Spleen (tissue), 11 donors: Measurements from ENCODE around the gene TSHR. TPM values are rescaled to one million over a fixed set of nuclear protein-coding genes. Genes with fewer than 3 reads are reported as not detected.
A peak's percentile ranks its signal among the peaks of the same experiment; 100 is the strongest.

Source experiments
- DNase-seq: peaks from one replicate; pipeline ENCODE4 v3.0.0-alpha.2; 2020
- H3K27ac ChIP-seq, 8 donors: fragments of 200-600 bp; sonication (generic) in 7 of 8; 1 replicate in 4 of 8; 2 replicates in 4 of 8; pipeline versions ENCODE4 v1.5.0 to v1.8.0; 2016 to 2021; ENCODE audit warnings: inconsistent platforms in 4 of 8, mild to moderate bottlenecking in 4 of 8, moderate library complexity in 1 of 8
- H3K27me3 ChIP-seq, 7 donors: fragments of 200-600 bp; sonication (generic) in 6 of 7; replicated peaks in 1 of 7; 1 replicate in 4 of 7; 2 replicates in 3 of 7; pipeline versions ENCODE4 v1.5.0 to v1.8.0; 2016 to 2021; ENCODE audit warnings: inconsistent platforms in 3 of 7, mild to moderate bottlenecking in 1 of 7
- H3K36me3 ChIP-seq, 6 donors: fragments of 200-600 bp; sonication (generic) in 5 of 6; 1 replicate in 4 of 6; 2 replicates in 2 of 6; pipeline versions ENCODE4 v1.5.0 to v1.8.0; 2016 to 2021; ENCODE audit warnings: inconsistent platforms in 2 of 6
- H3K4me1 ChIP-seq, 6 donors: fragments of 200-600 bp; sonication (generic) in 5 of 6; 1 replicate in 3 of 6; 2 replicates in 3 of 6; pipeline versions ENCODE4 v1.5.0 to v1.8.0; 2016 to 2021; ENCODE audit warnings: inconsistent platforms in 3 of 6
- H3K4me3 ChIP-seq, 8 donors: fragments of 200-600 bp; sonication (generic) in 7 of 8; 1 replicate in 4 of 8; 2 replicates in 4 of 8; pipeline versions ENCODE4 v1.5.0 to v1.8.0; 2016 to 2021; ENCODE audit warnings: inconsistent platforms in 4 of 8, mild to moderate bottlenecking in 4 of 8, moderate library complexity in 2 of 8
- H3K9me3 ChIP-seq, 8 donors: fragments of 200-600 bp; sonication (generic) in 7 of 8; 1 replicate in 4 of 8; 2 replicates in 4 of 8; pipeline versions ENCODE4 v1.5.0 to v1.8.0; 2016 to 2021; ENCODE audit warnings: inconsistent platforms in 4 of 8
- POLR2A ChIP-seq, 3 donors: fragments of 450-650 bp; IDR thresholded peaks; one replicate each; pipeline ENCODE4 v1.5.1; 2017; ENCODE audit warnings: antibody characterized with exemption in 3 of 3, mild to moderate bottlenecking in 1 of 3
- POLR2AphosphoS5 ChIP-seq, 3 donors: sonication (generic); formaldehyde crosslinking; IDR thresholded peaks; one replicate each; pipeline ENCODE4 v1.5.1; 2017; ENCODE audit warnings: antibody characterized with exemption in 3 of 3
- WGBS, 5 donors: extraction: QIAGEN DNeasy Blood & Tissue Kit in 3 of 5; methylation state at CpG; one replicate each; pipeline versions ENCODE4 v1.1.5 to v1.1.7; 2013 to 2018; 5-methylcytosine and 5-hydroxymethylcytosine counted together
- intact Hi-C: fragments of 100-400 bp; cut with DNase I; formaldehyde crosslinking; loops from one replicate; pipeline ENCODE4 v1.15.0; 2023; ENCODE audit warnings: low total_unique reads
- polyA plus RNA-seq, 3 donors: library from polyadenylated mRNA; stranded (reverse); fragments of 200-250 nt; gene quantifications; one replicate each; pipeline ENCODE4 v1.2.1, GENCODE V29; 2013
- total RNA-seq, 7 donors: library from RNA; depleted of rRNA in 3 of 7; stranded (reverse); fragments of >200 nt in 3 of 7; fragmentation: NEBNext Ultra II Directional in 4 of 7; extraction: Animal tissue kit (Norgen Biotek cat#: 25700) in 4 of 7; gene quantifications; one replicate each; pipeline versions ENCODE4 v1.1.0 to v1.2.1, GENCODE V29; 2016 to 2021
- TF ChIP-seq, protein P1 (sequence below), 11 experiments: fragments of 200-600 bp in 7 of 11; fragments of 450-650 bp in 4 of 11; sonication (generic) in 4 of 11; IDR thresholded peaks in 8 of 11; conservative IDR thresholded peaks in 3 of 11; 1 replicate in 7 of 11; 2 replicates in 4 of 11; pipeline versions ENCODE4 v1.4.0 to v1.8.0; 2016 to 2021; ENCODE audit warnings: antibody characterized with exemption in 11 of 11, inconsistent platforms in 4 of 11, mild to moderate bottlenecking in 1 of 11
- donor health status: healthy with polysubstance abuse.
- donor health status: DM: no; HTN: no; CAD: no; lungs with moderate emphysema.
- donor health status: DM: no; HTN: no; CAD: no.
- donor health status: Bipolar disorder and iron deficiency.
- donor health status: healthy.
- donor health status: DM: no; HTN: no; CAD: no.
- donor health status: DM: yes; HTN: yes; CAD: no.

TSHR gene
- total and polyA plus RNA-seq, 10 donors, result 0.22 to 3.1 (median 0.46) TPM; not detected in 1

DNA sequence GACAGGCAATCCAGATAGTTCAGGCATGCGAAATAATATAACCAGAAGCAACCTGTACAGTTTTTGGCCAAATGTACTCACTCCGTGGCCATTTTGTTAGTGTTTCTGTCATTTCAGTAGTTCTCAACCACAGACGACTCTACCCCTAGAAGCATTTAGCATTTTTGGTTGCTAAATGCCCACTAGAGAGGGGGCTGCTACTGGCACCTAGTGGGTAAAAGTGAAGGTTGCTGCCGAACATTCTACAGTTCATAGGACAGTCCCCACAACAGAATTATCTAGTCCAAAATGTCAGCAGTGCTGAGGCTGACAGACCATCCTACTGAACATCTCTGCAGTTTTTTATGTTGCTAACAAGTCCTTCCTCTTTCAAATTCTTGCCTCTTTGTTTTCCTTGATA lies 107.4 kb downstream of the TSHR start:
- Histone ChIP-seq H3K9me3 (peaks cover 0 to 3% (median 0%) of the 10 kb centered on the region in 8 donors), H3K36me3 (no peaks in the 10 kb centered on the region), H3K4me3 (no peak overlapping the region), H3K27me3 (peaks cover 0 to 3% (median 0%) of the 10 kb centered on the region in 7 donors), H3K27ac (no peak overlapping the region), H3K4me1 (no peaks in the 10 kb centered on the region)
- 12 to 24% (median 16%) methylated on average over 4 of the region's 4 CpGs for WGBS, 5 donors
- DNase-seq, result no peak
- TF ChIP-seq, protein P1, sequence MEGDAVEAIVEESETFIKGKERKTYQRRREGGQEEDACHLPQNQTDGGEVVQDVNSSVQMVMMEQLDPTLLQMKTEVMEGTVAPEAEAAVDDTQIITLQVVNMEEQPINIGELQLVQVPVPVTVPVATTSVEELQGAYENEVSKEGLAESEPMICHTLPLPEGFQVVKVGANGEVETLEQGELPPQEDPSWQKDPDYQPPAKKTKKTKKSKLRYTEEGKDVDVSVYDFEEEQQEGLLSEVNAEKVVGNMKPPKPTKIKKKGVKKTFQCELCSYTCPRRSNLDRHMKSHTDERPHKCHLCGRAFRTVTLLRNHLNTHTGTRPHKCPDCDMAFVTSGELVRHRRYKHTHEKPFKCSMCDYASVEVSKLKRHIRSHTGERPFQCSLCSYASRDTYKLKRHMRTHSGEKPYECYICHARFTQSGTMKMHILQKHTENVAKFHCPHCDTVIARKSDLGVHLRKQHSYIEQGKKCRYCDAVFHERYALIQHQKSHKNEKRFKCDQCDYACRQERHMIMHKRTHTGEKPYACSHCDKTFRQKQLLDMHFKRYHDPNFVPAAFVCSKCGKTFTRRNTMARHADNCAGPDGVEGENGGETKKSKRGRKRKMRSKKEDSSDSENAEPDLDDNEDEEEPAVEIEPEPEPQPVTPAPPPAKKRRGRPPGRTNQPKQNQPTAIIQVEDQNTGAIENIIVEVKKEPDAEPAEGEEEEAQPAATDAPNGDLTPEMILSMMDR (IDR thresholded peaks at IDR 0.05 in 8 of 11, conservative IDR thresholded peaks at IDR 0.05 in 3 of 11), result peak in 6 of 11 experiments; percentile 12 to 35 (median 22)
- no peak for TF ChIP-seq POLR2AphosphoS5 (IDR thresholded peaks at IDR 0.05)
- intact Hi-C loops, result no loop called here

DNA sequence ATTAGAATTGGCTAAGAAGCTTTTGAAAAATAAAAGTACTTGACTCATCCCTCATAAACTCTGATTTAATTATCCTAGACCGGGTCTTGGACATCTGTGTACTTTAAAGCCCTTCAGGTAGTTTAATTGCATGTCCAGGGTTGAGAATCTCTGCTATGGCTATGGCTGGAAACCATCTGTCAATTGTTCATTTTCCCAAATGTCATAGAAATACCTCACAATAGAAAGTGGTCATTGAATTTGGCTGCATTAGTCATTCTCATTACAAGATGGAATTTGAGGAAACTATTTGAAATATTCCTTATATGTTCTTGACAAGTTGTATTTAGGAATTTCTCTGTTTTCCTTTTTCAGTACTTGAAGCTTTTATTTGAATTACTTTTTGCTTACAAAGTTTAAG lies 111.3 kb downstream of the TSHR start:
- WGBS, 5 donors, result 45 to 92% (median 77%) methylated on average over 1 of the region's 1 CpG
- Histone ChIP-seq H3K9me3 (peaks cover 3 to 25% (median 21%) of the 10 kb centered on the region in 8 donors), H3K27ac (no peak overlapping the region), H3K36me3 (no peaks in the 10 kb centered on the region), H3K4me3 (no peak overlapping the region), H3K4me1 (no peaks in the 10 kb centered on the region), H3K27me3 (peaks cover 0 to 3% (median 0%) of the 10 kb centered on the region in 7 donors)
- TF ChIP-seq POLR2A (IDR thresholded peaks at IDR 0.05), result no peak
- intact Hi-C loops, result no loop called here
- DNase-seq, result no peak

DNA sequence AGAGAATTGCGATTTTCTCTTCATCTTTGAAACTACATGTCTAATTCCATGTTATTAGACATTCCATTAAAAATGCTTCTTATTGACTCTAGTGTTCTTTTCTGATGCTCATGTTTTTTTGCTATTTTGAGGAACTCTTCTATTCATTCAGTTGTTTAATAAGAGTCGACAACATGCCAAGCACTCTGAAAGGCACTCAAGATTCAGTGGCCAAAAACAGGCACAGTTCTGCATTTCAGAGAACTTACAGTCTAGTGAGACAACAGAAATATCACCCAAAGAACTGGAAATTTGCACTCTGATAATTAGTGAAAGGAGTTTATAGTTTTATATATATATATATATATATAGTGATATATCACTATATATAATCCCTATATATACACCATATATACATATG lies 111.7 kb downstream of the TSHR start:
- WGBS, 5 donors, result 88 to 96% (median 90%) methylated on average over 2 of the region's 2 CpGs
- intact Hi-C loops, result no loop called here
- DNase-seq, result no peak

DNA sequence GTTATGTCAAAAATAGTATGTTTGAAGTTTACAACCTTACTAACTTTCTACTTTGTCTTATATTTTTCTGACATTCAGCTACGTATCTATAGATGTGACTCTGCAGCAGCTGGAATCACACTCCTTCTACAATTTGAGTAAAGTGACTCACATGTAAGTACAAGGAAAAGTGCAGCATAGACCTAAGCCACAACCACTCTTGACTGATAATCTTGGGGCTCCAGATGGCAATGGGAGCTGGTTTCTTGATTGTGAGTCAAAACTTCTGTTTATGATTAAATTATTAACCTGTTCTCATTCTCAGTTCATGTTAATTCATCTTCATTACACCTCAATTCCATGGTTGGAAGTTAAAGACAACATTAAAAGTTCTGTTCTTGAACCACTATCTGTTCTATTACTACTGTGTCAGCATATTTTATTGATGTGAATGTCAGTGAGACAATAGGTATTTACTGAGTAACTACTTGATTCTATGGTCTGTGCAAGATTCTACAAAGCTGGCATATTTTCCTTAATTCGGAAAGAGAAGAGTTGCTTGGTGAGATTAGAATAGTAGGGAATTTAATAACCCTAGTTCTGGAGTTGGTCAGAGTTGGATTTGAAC lies 112.9 kb downstream of the TSHR start:
- Histone ChIP-seq H3K4me3 (no peak overlapping the region), H3K27ac (no peak overlapping the region), H3K27me3 (no peaks in the 10 kb centered on the region), H3K36me3 (no peaks in the 10 kb centered on the region), H3K9me3 (peaks cover 3 to 34% (median 30%) of the 10 kb centered on the region in 8 donors), H3K4me1 (no peaks in the 10 kb centered on the region)
- intact Hi-C loops, result no loop called here
- TF ChIP-seq, protein P1 (IDR thresholded peaks at IDR 0.05 in 8 of 11, conservative IDR thresholded peaks at IDR 0.05 in 3 of 11), result no peak
- TF ChIP-seq POLR2A (IDR thresholded peaks at IDR 0.05) (no peak), POLR2AphosphoS5 (IDR thresholded peaks at IDR 0.05) (no peak)
- 82 to 99% (median 95%) methylated on average over 2 of the region's 2 CpGs for WGBS, 5 donors
- DNase-seq, result no peak

More for the DNA sequence above, 111.7 kb downstream of the TSHR start:
- TF ChIP-seq POLR2A (IDR thresholded peaks at IDR 0.05), result no peak
- no peak for TF ChIP-seq POLR2AphosphoS5 (IDR thresholded peaks at IDR 0.05)
- TF ChIP-seq, protein P1 (IDR thresholded peaks at IDR 0.05 in 8 of 11, conservative IDR thresholded peaks at IDR 0.05 in 3 of 11), result no peak
- H3K36me3 ChIP-seq, result no peaks in the 10 kb centered on the region
- H3K27me3 ChIP-seq, result peaks cover 0 to 3% (median 0%) of the 10 kb centered on the region in 7 donors
- H3K9me3 ChIP-seq, result peaks cover 3 to 30% (median 26%) of the 10 kb centered on the region in 8 donors
- H3K4me3 ChIP-seq, result no peak overlapping the region
- H3K4me1 ChIP-seq, result no peaks in the 10 kb centered on the region
- H3K27ac ChIP-seq, result no peak overlapping the region
